Kidney tubule cell (primary cell): ENCODE data around the gene MAN1C1.
"Not testable (repeated sequence)": the region's sequence is repeated elsewhere in the genome, so short reads cannot be mapped to it uniquely, and the experiment has no call there.

Source experiments
- DNase-seq: peaks from one replicate; pipeline ENCODE4 v3.0.0-alpha.2; 2018; ENCODE audit warnings: low spot score

MAN1C1 gene

DNA sequence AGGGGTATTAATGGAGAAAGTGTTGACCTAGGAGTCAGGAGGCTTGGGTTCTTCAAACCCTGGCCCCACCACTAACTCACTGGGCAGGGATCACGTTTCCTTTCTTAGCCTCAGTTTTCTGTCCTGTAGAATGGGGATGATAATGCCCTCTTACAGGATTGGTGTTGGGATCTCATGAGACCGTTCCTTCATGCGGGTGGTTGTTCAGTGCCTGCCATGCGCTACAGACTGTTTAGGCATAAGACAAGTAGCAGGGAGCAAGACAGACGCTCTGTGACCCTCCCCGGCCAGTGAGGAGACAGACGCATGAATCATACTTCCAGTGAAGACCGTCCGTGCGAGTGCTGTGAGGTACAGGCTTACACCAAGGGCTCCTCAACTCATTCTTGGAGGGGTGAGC is 81.7 kb downstream of the MAN1C1 start:
- DNase-seq = no peak

DNA sequence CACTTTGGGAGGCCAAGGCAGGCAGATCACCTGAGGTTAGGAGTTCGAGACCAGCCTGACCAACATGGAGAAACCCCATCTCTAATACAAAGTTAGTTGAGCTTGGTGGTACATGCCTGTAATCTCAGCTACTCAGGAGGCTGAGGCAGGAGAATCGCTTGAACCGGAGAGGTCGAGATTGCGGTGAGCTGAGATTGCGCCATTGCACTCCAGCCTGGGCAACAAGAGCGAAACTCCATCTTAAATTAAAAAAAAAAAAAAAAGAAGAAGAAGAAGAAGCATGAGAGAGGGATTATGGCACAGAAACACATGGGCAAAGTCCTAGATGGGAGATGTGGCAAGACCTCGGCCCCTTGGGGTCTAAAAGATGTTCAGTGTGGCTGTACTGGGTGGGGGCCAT is 82.5 kb downstream of the MAN1C1 start:
- not testable (repeated sequence) for DNase-seq

DNA sequence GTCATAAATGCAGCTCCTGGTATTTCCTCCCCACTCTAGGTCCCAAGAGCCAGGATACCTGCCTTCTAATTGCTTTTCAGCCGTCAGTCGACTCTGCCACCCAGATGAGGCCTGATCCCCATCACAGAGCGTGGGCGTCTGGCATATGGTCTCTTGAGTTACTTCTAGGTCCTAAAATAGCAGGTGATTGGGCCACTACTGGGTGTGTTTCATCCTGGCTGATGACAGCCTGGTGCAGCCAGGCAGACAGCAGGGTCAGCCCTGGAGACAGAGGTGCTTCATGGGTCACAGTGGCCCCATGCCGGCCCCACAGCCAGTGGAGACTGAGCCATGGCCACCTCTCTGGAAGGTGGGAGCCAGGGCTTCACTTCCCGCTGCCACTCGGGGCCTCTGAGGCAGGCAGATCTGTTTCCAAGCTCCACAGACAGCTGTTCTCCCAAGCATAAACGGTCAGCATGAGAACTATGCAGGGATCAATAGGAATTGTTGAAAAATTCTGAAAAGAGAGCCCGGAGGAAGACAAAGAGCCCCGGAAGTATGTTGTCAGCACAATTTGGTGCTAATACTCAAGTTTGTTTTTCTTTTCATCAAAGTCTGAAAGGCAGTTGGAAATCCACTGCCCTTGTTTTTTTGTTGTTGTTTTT is 83.0 kb downstream of the MAN1C1 start:
- DNase-seq = no peak

DNA sequence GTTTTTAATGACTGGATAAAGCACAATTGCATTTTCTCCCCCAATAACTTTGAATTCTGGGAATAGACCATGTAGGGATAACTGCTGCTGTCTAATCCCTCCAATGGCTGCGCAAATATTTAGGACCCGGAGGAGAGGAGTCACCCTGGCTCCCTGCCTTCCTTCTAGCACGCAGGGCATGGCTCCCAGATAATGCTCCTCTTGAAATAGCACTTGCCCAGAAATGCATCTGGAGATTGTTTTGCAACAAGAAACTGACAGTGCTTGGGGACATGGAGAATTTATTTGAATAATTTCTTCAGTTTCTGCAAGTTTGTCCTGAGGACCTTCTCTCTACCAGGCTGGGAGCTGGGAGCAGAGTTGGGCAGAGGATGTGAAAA is 83.5 kb downstream of the MAN1C1 start:
- DNase-seq = no peak

DNA sequence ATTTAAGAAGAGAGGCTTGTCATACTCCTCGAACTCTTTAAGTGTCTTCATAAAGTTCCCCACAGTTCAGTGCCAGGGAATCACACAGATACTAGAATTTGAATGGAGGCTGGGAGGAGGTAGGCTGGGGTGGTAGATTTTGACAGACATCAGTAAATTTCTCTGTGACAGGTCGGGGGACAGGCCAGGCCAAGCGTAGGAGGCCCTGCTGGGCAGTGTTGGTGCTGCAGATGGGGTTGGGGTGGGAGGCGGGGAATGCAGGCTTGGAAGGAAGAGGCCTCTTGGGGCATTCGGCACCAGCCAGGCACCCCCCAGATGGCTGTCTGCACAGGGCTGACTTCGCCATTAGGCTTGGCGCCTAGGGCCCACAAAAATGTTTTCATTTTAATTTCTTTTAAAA is 84.0 kb downstream of the MAN1C1 start:
- no peak for DNase-seq

DNA sequence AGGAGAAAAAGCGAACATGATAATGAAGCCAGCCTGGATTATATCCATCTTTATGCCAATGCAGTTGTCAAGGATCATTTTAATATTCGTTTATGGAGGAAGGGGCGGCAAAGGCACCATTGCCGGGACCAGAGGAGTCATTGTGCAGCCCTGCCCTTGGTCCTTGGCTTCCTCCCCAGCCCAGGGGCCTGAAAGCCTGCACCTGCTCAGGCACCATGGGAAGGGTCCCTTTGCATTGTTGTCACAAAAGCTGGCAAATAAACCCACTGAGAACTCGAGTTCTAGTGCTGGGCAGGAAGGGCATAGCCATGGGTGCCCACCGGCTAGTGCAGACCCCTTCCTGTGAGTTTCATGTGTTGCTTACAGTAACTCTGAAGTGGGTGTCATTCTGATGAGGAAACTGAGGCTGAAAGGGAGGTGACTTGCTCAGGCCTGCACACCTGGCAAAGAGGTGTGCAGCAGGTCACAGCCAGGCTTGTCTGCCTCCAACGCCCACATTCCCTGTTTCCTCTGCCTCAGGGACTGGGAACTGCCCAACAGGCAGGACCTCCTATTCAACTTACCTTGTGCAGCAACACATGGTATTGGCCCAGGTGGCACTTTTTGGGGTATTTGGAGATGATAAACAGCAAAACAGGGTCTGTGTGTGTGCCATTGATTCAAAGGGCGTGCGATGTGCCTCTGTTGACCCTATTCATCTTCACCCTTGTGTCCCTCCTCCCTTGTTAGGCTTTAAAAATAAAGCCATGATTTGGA is 84.6 kb downstream of the MAN1C1 start:
- no peak for DNase-seq

DNA sequence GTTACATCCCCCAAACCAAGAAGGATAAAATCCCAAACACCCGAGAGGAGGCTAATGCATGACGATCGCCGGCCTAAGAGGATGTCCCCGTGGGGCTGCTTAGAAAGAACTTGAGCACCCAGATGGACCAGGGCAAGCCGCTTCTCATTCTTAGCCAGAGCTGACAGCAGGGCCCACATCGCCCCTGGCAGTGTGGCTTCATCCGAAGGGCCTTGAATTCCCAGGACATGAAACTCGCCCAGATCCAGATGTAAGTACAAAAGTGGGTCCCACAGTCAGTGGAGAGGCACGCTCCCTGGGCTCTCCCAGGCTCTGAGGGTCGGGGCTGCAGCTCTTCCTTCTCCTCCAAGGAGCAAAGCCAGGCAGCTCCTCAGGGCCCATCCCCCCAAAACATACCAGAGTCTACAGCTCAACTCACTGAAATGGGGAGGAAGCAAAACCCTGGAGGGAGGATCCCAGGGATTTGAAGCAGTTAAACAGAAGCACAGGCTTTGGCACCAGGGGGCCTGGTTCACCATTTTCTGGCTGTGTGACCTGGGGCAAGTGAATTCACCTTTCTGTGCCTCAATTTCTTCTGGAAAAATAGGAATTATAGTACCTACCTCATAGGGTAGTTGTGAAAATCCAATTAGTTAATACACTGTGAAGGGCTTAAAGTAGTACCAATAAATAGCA is 85.6 kb downstream of the MAN1C1 start:
- DNase-seq = no peak

DNA sequence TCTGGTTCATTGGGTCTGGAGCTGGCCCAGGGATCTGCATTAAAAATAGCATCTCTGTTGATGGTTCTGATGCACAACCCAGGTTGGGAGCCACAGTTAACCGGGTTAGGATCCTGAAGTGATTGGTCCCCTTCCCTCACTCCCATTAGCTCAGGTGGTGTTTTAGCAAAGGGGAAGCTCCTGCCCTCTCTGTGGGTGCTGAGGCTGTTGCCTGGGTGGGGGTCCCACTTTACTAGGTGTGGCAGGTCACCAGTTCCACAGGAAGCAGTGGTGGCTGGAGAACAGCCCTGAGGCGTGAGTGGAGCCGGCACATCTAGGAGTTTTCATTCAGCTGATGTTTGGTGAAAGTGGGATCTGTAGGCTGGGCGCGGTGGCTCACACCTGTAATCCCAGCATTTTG is 86.5 kb downstream of the MAN1C1 start:
- DNase-seq = no peak

DNA sequence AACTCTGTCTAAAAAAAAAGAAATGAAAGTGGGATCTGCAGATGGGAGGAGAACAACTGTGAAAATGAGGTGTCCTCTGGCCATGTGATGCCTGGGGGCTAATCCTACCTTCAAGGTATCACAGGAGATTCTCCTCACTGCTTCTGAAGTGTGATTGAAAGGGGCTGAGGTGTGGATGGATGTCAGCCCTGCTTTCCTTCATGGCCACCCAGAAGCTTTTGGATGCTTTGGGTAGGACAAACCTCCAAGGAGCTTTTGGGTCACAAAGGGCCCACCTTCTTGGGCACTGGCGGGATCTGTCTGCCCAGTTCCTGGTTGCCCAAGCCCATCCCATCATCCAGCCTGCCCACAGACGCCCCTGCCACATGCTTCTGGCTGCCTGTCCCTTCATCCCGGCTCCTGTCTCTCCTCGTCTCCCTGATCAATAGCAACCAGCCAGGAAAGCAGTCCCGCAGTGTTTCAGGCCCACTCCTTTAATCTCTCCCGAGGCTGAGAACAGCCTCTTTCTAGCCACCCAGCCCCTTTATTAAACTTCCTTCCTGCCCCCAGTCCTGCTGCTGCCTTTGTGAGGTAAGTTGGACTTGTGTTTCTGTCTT is 87.2 kb downstream of the MAN1C1 start:
- DNase-seq = no peak

DNA sequence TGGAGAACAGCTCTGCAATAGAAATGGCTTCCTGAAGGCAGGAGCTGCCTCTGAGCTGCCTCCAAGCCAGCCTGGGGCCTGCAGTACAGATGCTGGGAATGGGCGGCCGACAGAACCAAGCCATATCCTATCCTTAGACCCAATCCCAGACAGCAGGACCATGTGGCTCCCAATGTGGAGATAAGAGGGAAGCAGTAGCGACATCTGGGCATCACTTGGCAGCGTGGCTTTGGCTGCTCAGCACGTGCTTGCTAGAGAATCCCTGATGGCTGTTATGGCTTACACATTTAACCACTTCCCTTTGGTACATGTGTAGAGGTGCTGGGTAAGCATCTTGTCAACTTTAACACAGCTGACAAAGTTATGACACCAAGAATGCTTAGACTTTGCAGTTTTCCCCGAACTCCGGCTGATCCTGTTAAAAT is 87.7 kb downstream of the MAN1C1 start:
- DNase-seq = no peak

DNA sequence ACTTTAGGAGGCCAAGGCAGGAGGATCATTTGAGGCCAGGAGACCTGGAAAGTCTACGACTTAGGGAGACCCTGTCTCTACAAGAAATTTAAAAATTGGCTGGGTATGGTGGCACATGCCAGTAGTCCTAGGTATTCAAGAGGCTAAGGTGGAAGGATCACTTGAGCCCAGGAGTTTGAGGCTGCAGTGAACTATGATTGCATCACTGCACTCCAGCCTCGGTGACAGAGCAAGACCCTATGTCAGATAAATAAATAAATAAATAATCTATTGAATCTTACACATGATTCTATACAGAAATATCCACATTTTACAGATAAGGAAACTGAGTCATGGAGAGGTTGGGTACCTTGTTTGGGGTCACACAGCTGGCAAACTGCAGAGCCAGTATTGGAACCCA is 89.1 kb downstream of the MAN1C1 start:
- no peak for DNase-seq

DNA sequence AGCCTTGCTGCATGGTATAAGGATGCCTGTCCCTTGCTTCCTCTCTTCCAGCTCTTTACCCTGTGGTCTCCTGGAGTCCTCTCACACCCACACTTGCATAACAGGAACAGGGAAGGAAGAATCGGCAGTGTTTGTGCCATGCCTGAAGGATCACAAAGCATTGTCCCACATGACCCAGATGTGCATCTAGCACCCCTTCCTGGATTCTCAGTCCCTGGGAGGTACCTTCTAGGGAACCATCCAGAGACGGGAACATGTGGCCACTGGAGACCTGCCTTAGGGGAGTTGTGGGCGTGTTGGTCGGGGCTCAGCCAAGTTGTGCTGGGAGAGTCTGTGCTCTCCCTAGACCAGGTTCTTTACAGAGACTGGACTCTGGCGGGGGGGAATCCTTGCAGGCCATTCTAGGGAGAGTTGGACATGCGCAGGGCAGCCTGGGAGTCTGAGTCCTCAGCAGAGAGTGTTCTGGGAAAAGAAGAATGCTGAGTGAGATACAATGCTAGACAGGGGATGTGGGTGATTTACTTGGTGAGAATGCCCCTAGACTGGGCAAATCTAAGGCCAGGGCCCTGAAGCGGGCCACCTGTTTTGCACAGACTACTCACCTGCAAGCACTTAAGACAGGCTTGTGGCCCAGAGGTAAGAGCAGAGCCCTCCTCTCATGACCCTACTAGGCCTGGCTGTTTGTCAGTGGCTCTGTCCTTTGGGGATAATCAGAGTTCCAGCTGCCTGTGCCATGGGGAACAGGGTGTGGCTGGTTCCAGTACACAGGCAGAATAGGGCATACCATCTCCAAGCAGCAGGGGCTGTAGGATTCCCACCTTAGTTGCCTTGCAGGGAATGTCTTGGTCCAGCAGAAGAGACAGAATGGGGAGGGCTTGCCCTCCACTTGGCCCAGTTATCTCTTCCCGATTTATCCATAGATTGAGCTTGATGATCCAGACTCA is 89.8 kb downstream of the MAN1C1 start:
- DNase-seq = peak; percentile 10

DNA sequence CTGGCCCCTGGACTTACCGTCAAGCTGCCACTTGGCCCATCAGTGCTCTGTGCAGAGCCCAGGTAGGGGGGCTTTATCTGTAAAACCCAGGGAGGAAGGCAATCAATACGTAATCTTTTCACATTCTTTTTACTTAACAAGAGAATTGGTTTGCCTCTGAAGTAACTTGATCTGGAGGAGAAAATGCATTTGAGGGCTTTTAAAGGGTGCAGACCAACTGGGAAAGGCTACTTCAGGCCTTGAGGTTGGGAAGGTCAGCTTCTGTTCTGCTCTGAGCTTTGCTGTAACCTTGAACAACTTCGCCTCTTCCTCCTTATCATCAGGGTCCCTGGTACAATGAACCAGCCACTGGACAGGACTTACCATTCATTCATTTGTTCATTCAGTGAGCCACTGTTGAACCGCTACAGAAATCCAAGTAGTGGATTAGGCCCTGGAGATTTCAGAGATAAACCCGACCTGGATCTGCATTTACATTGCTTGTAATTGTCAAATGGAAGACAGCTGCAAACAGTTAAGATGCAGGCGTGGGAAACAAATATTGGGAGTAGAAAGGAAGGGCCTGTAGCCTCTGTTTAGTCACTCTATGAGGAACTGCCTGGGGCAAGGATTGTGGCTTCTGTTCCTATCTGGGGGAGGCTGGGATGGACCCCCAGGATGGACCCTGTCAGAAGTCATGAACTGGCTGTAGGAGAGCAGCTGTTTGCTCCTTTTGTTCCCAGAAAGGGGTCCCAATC is 90.9 kb downstream of the MAN1C1 start:
- DNase-seq = no peak

DNA sequence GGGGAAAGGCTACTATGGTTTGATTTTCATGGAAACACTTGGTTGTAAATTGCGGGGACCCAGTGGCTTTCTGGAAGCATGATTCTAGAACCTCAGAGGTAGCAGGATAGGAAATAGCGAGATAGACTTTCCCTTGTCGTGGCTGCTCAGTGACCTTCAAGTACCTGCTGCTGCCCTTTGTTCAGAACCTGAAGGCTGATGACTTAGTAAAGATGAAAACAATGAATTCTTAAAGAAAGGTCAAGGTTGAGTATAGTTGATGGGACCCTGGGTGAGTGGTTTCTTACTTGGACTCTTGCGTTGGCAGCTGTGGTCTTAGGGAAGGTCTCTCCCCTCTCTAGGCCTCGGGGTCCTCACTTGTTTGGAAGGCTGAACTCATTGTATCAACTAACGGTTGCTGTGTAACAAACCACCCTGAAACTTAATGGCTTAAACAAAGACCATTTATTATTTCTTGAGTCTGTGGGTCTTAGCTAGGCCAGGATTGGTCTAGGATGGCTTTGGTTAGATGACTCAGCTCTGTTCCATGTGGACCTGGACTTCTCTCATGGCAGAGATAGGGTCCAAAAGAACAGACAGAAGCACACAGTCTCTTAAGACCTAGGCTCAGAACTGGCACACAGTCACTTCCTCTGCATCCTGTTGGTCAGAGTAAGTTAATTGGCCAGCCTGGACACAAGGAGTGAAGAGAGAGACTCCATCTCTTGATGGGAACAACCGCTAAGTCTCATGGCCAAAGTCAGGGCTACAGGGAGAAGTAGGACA is 94.2 kb downstream of the MAN1C1 start:
- no peak for DNase-seq

DNA sequence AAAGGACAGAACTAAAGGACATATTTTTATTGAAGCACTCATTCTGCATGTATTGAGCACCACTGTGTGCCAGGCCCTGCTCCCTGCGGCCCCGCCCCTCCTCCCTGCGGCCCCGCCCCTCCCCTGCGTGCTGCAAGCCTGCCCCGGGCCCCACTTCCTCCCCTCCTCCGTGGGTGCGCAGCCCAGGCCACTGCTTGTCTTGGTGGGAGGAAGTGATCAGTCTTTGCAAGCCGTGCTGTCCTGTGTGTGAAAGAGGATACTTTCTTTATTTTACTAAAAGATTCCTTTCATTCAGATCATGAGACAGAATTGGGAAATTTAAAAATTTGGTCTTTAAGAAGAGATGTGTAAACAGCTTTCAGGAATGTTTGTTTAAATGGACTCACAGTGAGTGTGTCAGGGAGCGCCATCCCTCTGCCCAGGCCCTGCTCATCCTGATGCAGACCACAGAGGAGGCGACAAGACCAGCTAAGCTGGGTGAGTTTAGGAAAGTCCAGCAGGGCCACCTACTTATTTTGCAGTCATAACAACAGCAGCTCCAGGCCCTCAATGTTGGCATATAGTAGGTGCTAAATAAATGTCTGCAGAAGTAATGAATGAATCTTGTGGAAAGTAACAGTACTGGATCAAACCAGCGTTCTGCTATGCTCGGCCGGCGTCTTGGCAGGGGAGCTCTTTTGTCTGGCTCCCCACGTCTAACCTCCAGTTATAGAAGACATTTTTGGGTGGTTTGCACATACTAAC is 95.1 kb downstream of the MAN1C1 start:
- no peak for DNase-seq

DNA sequence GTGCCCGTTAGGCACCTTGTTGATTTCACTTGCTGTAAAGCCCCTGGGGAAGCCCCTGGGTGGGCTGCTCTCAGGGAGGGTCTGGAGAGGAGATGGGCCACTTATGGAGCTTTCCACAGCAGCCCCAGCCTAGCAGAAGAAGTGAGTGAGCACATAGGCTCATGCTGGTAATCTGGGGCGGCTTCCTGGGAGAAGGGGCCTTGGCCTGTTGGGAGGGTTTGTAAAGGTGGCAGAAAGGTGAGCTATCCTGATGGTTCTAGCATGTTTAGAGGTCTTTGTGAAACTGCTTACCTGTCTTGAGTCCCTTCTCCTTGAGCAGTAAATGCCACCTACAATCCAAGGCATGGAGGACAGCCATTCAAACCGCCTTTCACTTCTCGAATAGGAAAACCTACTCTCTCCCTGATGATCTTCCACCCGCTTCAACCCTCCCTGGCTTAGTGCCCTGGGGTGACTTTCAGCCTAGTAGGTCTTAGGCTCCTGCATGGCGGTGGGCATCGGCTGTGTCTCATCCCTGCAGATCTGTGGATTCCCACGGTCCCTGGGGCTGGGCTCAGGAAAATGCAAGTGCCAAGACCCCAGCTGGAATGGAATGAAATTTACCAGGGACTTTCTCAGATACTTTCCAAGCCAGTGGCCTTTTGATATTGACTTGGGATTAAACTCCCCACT is 95.8 kb downstream of the MAN1C1 start:
- DNase-seq = no peak

DNA sequence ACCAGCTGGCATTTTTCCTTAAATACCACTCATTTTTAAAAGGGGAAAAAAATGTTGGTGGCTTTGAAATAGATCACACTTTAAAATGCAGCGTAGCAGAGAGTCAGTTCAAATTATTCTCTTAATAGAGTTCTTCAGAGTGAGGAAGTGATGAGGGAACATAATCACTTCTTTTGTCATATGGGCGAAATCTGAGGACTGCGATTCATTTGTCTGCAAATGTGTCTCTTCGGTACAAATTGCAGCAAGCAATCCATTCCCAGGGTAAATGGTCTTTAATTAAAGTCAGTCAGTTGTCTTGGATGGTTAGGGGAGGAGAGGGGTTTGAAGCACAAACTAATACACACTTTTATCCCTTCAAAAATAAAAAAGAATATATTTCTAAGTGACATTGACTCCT is 97.4 kb downstream of the MAN1C1 start:
- no peak for DNase-seq

DNA sequence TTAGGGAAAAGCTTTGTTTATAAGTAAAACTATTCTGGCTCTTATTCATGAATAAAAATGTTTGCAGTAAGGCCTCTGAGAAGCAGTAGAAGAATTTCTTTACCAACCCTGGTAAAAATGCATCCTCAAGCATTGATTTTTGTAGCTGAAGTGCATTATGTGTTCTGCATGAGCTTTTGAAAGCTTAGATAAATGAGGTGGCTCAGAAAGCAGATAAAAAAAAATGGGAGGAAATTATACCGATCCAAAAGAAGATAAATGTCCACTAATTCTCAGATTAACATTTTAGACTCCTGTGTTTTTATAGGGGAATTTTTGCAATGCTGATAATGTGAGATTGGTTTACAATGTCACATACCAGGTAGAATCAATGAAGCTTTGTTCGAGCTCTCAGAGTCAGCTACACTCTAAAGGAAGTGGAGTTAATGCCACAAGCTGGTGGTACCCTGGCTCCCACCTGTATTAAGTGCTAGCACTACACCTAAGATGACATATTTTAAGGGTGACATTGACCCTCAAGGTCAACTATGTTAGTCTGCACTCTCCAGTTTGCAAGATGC is 97.9 kb downstream of the MAN1C1 start:
- DNase-seq = no peak

DNA sequence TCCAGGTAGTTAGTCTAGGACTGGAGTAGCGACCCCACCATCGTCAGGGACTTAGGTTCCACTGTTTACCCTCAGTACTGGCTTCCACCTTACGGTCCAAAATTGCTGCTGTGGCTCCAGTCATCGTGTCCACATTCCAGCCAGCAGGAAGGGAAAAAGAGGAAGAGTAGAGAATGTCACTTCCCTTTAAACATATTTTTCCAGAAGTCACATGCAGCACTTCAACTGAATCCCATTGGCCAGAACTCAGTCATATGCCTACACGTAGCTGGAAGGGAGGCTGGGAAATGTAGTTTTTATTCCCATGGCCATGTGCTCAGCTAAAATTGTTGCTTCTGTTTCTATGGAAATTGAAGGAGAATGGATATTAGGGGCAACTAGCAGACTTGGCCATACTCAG is 99.3 kb downstream of the MAN1C1 start:
- DNase-seq = no peak
